HG03460 (cell line): ENCODE results near the gene DPP6.

Experiments
- ATAC-seq: cut with Tn5 transposase; IDR thresholded peaks from one replicate; pipeline ENCODE4 v1.9.1; 2021; ENCODE audit not compliant: unreplicated experiment

DPP6 gene

DNA sequence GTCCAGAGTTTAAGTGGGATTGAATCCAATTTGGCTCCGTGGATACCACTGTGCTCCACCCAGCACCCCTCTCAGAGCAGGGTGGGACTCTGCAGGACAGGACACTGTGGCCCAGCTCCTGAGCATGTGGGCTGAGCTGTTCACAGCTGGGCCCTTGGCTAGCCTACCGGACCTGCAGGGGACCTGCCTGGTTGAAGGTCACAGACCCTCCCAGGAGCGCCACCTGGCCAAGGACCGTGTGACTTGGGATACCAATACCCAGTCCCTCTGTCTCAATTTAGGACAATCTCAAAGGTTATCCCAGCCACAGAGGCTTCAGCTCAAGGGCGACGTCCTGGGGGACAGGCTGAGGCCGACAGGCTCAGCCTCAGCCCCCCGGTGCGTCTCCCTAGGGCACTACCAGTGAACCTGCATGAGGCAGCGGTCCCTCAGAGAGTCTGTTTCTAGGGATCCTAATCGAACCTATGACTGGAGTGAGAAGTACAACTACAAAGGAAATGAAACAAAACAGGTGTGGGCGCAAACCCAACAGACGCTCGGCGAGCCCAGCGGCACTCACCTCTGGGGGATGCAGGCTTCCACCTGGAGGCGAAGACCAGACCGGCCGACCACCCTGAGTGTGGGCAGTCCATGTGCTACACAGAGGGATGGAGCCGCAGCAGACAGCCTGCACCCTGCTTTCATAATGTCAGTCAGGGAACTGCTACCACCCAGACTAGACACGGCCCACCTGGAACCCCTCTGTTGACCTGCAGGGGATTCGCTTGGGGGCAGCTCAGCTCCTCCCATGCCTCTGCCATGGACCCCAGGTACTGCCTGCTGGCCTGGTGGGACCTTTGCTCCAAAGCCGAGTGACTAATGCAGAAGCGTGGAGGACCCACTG is 847.0 kb downstream of the DPP6 start:
- no peak for ATAC-seq

DNA sequence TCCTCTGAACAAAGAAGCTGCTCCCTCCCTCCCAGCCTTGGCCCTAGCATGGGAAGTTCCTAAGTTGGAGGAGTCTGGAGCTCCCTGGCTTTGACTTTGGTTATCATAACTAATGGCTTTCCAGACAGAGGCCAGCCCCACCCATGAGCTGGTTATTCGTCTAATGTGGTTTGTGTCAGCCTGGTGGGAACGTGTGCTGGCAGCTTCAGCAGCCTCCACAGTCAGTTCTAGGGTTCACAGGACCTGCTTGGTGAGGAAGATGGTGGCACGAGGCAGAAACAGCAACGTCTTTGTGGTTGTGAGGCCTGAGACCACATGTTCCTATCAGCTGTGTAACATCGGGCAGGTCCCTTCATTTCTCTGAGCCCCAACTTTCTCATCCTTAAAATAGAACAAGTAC is 847.7 kb downstream of the DPP6 start:
- ATAC-seq, result no peak

GRCh38 chr7:154902600-154903082 is 850.4 kb downstream of the DPP6 start:
- no peak for ATAC-seq

- ATAC-seq, result no peak
These were observed 851.0 kb downstream of the DPP6 start for GRCh38 chr7:154903083-154903731.

GRCh38 chr7:154905146-154905545 is 852.9 kb downstream of the DPP6 start:
- ATAC-seq, result no peak

GRCh38 chr7:154905615-154906014 is 853.4 kb downstream of the DPP6 start:
- no peak for ATAC-seq

DNA sequence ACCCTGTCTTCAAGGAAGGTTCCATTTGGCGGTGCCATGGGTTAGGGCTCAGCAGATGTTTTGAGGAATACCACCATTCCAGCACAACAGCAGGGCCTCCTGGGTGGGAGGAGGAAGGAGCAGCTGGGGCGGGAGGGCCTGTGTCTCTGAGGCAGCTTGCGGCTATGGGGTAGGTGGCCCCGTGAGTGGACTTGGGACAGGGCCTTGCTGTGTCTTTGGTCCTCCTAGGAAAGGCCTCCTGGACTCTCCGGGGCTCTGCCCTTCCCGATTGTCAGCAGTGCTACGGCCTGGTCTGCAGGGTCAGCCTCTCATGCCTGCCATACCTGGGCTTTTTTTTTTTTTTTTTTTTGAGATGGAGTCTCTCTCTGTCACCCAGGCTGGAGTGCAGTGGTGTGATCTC is 854.0 kb downstream of the DPP6 start:
- ATAC-seq, result no peak

DNA sequence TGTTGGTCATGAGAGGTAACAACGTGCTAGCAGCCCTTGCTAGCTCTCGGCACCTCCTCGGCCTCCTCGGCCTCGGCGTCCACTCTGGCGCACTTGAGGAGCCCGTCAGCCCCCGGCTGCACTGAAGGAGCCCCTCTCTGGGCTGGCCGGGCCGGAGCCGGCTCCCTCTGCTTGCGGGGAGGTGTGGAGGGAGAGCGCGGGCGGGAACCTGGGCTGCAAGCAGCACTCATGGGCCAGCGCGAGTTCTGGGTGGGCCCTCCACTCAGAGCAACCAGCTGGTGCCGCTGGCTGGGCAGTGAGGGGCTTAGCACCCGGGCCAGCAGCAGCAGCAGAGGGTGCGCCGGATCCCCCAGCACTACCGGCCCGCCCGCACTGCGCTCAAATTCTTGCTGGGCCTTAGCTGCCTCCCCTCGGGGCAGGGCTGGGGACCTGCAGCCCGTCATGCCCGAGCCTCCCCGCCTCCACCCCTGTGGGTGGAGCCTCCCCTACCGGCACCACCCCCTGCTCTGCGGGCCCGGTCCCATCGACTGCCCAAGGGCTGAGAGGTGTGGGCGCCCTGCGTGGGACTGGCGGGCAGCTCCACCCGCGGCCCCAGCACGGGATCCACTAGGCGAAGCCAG is 854.6 kb downstream of the DPP6 start:
- no peak for ATAC-seq

- no peak for ATAC-seq
These were observed 855.7 kb downstream of the DPP6 start for GRCh38 chr7:154907651-154908620.

DNA sequence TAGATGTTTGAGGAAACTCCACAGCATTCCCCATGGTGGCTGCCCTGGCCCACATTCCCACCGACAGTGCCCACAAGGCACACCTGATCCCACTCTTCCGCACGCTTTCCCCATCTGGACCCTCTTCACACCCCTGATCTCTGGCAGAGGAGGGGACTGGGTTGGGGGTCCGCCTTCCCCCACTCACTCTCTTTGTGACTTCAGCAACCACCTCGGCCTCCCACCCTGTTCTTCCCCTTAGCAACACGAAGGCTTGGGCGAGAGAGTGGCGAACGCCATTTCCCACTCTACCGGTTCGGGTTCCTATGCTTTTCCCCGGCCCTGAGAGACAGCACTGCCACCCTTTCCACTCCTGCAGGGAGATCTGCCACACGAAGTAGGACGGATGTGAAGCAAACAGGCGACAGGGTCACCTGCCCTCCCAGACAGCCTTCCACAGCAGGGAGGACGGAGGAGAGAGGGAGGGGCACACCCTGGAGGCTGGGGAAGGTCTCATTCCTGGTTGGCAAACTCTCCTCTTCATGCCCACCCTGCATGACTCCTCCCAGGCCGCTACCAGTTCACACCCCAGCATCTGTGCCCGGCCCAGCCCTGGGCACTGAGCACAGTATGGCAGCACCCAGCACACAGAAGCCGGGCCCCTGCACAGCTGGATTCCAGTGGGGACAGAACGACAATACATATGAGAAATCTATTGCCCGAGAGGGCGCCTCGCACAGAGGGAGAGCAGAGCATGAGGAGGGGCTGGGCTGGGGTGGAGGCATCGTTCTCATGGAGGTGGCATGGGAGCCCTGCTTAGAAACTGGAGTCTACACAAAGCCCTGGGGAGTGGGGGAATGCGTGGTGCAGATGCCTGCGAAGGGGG is 857.3 kb downstream of the DPP6 start:
- no peak for ATAC-seq

GRCh38 chr7:154910125-154910524 is 857.9 kb downstream of the DPP6 start:
- no peak for ATAC-seq

- no peak for ATAC-seq
These were observed 858.8 kb downstream of the DPP6 start for GRCh38 chr7:154910977-154911376.

GRCh38 chr7:154911411-154911810 is 859.2 kb downstream of the DPP6 start:
- no peak for ATAC-seq

- ATAC-seq, result no peak
These were observed 859.8 kb downstream of the DPP6 start for GRCh38 chr7:154911862-154912455.

GRCh38 chr7:154912871-154913637 is 860.9 kb downstream of the DPP6 start:
- no peak for ATAC-seq

DNA sequence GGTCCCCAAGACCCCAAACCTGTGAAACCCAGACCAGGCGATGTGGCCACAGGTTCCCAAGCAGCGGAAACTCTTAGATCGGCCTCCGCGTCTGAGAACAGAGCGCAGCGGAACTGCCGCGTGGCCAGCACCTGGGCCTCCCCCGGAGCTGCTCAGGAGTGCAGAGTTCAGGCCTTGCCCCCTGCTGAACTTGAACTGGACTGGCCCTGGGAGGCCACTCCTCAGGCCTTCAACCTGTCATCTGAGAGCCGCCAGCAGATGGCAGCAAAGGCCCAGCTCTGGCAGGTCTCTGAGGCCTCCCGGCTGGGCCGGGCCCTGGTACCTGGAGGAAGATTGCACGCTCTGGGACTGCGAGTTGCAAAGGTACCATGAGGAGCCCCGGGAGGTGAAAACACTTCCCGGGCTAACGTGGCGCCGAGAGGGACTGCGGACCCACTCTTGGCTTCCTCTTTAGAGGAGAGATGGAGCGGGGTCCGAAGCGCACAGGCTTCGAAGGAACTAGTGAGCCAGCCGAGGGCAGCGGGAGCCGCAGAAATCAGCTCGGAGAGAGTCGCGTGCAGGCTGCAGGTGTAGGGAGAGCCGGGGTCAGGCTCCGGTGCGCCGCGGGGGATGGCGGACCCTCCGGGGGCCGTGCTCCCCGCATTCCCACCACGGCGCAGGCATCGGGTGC is 861.6 kb downstream of the DPP6 start:
- peak; percentile 98 for ATAC-seq

DNA sequence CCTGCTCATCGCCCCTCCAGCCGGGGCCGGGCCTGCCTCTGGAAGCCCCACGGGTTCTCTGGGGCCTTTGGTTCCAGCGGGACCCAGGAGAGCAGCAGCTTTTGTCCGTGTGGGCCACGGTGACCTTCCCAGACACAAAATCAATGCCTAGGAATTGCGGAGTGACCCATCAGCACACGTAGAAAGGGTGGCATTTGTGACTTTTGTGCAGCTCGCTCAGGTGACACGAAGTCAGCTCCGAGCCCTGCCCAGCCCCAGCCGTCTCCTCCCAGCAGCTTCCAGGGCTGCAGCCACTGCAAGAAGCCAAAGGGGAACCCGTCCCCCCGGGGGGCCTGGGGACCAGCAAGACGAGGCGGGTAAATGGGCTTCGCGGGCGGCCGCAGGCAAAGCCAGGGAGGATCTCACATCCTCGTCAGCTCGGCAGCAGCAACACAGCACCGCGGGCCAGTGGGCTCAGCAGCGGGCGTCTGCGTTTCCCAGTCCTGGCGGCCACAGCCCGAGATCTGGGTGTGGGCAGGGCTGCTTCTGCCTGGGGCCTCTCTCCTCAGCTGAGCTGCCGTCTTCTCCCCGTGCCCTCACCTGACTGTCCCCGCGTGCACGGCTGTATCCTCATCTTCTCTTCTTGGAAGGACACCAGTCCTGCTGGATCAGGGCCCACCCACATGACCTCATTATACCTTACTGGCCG is 862.3 kb downstream of the DPP6 start:
- peak; percentile 21 for ATAC-seq
